ENCODE data around the gene TSACC. TPM values are rescaled to one million over a fixed set of nuclear protein-coding genes. Genes with fewer than 3 reads are reported as not detected.

Gene TSACC
- total RNA-seq (2014; rRNA removed) (0.51 and 1.3 TPM in 2 replicates), Bru-seq, nascent RNA (percentile 40 among the genes with signal in this experiment), BruChase-seq, experiment 1, labeled RNA remaining after a 6-hour chase (percentile 37 among the genes with signal in this experiment), BruChase-seq, experiment 2, labeled RNA remaining after a 2-hour chase (percentile 25 among the genes with signal in this experiment)
- long read RNA-seq, partial matches to known transcripts, result 0 of 8 reads
- long read RNA-seq, other reads (novel, unspliced or antisense), result 7 of 8 reads

DNA sequence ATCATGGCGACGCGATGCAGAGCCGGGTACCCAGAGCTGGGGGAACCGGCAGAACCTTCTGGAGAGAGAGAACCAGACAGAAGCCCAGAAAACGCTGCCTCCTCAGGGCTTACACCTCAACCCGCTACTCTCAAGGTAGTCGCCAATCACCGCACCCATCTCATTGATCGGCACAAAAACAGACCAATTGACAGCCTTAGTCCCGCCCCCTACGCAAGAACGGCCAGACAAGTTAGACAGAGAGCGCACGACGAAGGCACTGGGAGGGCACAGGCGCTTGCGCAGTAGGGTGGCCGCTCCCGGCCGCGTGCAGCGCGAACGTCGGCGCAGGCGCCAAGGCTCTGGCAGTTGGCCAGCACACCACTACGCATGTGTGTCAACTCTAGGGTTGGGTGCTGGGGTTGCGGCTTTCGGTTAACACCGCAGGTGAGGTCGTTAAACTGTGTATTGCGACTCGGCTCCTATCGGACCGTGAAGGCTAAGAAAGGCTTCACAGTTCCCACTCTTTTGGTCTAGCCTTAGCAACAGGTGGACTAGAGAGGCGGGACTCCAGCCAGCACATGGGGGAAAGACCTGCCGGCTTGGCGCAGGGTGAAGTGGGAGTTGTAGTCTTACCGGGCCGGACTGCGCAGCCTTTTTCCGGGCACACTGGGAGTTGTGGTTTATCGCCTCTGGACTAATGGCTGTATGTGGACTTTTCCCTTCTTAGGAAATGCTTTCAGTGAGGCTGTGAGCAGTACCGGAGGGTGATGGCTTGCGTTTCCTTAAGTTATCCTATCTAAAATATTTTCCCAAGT is at the start of gene TSACC, which contains the start of gene CCT3:
Gene TSACC, plus strand, starts transcription at position 347 of the 797 bp plus-strand sequence. CDS start 1,232 bp downstream, outside the sequence.
Gene CCT3, minus strand, starts transcription at position 113 of the 797 bp plus-strand sequence. Its CDS starts 108 bp downstream, at position 5.
- ChIA-PET POLR2A (ENCODE audit: unreplicated experiment) (interaction anchor here (0.6 kb wide), 1 partner anchor 376 kb away, joined by 3 read pairs; no protein-coding TSS in a partner anchor), CTCF (no interaction called here)
- H3K9me2 ChIP-seq (replicated peaks; ENCODE audit: low read length), result no peaks in the 10 kb centered on the region
- H3K27me3 ChIP-seq (ENCODE audit: low read length), result no peaks in the 10 kb centered on the region
- intact Hi-C loops (cut with micrococcal nuclease), result no loop called here
- H2AFZ ChIP-seq (ENCODE audit: low read length), result peak within 1 kb of the TSS; percentile 89
- DNase-seq, result peak; percentile 100
- TF ChIP-seq EZH2 (IDR thresholded peaks at IDR 0.05; ENCODE audit: low read length, unreplicated experiment) (no peak), EZH2phosphoT487 (IDR thresholded peaks at IDR 0.05; ENCODE audit: borderline replicate concordance, low read length) (no peak)
- TF ChIP-seq, protein P1, sequence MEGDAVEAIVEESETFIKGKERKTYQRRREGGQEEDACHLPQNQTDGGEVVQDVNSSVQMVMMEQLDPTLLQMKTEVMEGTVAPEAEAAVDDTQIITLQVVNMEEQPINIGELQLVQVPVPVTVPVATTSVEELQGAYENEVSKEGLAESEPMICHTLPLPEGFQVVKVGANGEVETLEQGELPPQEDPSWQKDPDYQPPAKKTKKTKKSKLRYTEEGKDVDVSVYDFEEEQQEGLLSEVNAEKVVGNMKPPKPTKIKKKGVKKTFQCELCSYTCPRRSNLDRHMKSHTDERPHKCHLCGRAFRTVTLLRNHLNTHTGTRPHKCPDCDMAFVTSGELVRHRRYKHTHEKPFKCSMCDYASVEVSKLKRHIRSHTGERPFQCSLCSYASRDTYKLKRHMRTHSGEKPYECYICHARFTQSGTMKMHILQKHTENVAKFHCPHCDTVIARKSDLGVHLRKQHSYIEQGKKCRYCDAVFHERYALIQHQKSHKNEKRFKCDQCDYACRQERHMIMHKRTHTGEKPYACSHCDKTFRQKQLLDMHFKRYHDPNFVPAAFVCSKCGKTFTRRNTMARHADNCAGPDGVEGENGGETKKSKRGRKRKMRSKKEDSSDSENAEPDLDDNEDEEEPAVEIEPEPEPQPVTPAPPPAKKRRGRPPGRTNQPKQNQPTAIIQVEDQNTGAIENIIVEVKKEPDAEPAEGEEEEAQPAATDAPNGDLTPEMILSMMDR (conservative IDR thresholded peaks at IDR 0.05; ENCODE audit: low read depth, low read length), result no peak
- H4K20me1 ChIP-seq (ENCODE audit: low read length), result peaks cover 32% of the 10 kb centered on the region
- ATAC-seq, result peak; percentile 95
- H3K9ac ChIP-seq (ENCODE audit: low read length), result peak within 1 kb of the TSS; percentile 94
- H3K4me2 ChIP-seq (ENCODE audit: low read length), result peak within 1 kb of the TSS; percentile 94
- peaks cover 47% of the 10 kb centered on the region for H3K79me2 ChIP-seq (ENCODE audit: low read length)
- H3K27ac ChIP-seq (ENCODE audit: low read length), result peak within 1 kb of the TSS; percentile 82
- H3K4me1 ChIP-seq (ENCODE audit: insufficient read depth, low read length), result peaks cover 13% of the 10 kb centered on the region
- peaks cover 24% of the 10 kb centered on the region for H3K36me3 ChIP-seq (ENCODE audit: low read depth, low read length)
- no TSS peak for BruUV-seq (replicated peaks)
- no peaks in the 10 kb centered on the region for H3F3A ChIP-seq (ENCODE audit: low read length, unreplicated experiment)
- peak within 1 kb of the TSS; percentile 98 for H3K4me3 ChIP-seq (ENCODE audit: low read length)
- H3K9me3 ChIP-seq (ENCODE audit: low read length), result no peaks in the 10 kb centered on the region

- Histone ChIP-seq H3K9me2 (replicated peaks; ENCODE audit: low read length) (no peaks in the 10 kb centered on the region), H3K4me2 (ENCODE audit: low read length) (no peak overlapping the region), H3F3A (ENCODE audit: low read length, unreplicated experiment) (no peaks in the 10 kb centered on the region), H3K9ac (ENCODE audit: low read length) (no peak overlapping the region), H3K36me3 (ENCODE audit: low read depth, low read length) (no peaks in the 10 kb centered on the region), H3K4me3 (ENCODE audit: low read length) (no peak overlapping the region), H3K27ac (ENCODE audit: low read length) (no peak overlapping the region), H3K79me2 (ENCODE audit: low read length) (peaks cover 4% of the 10 kb centered on the region; the same call in 1 of the 2 replicates), H3K27me3 (ENCODE audit: low read length) (no peaks in the 10 kb centered on the region), H4K20me1 (ENCODE audit: low read length) (no peaks in the 10 kb centered on the region), H3K9me3 (ENCODE audit: low read length) (no peaks in the 10 kb centered on the region), H3K4me1 (ENCODE audit: insufficient read depth, low read length) (peaks cover 8% of the 10 kb centered on the region), H2AFZ (ENCODE audit: low read length) (no peak overlapping the region)
- no peak for ATAC-seq
- no TSS peak for BruUV-seq (replicated peaks)
- intact Hi-C loops (cut with micrococcal nuclease), result no loop called here
- DNase-seq, result no peak
- POLR2A ChIA-PET (ENCODE audit: unreplicated experiment), result no interaction called here
- TF ChIP-seq, protein P1 (conservative IDR thresholded peaks at IDR 0.05; ENCODE audit: low read depth, low read length), result no peak
- no peak for TF ChIP-seq EZH2 (IDR thresholded peaks at IDR 0.05; ENCODE audit: low read length, unreplicated experiment)
- no peak for TF ChIP-seq EZH2phosphoT487 (IDR thresholded peaks at IDR 0.05; ENCODE audit: borderline replicate concordance, low read length)
- CTCF ChIA-PET, result no interaction called here
Measured at GRCh38 chr1:156289857-156290256, 48.5 kb upstream of the TSACC start.
